HG02588 (cell line): ENCODE data around the gene GTF3C4.

Experiments used
- ATAC-seq: cut with Tn5 transposase; IDR thresholded peaks from one replicate; pipeline ENCODE4 v1.9.1; 2021; ENCODE audit warnings: mild to moderate bottlenecking, moderate library complexity; ENCODE audit not compliant: unreplicated experiment

GTF3C4 gene

GRCh38 chr9:132730054-132731033 is 60.1 kb downstream of the GTF3C4 start:
- no peak for ATAC-seq

- no peak for ATAC-seq
Measured at GRCh38 chr9:132731230-132731629, 61.0 kb downstream of the GTF3C4 start.

- ATAC-seq, result no peak
Measured at GRCh38 chr9:132732326-132733259, 62.3 kb downstream of the GTF3C4 start.

GRCh38 chr9:132733260-132733815 is 63.1 kb downstream of the GTF3C4 start:
- no peak for ATAC-seq

- ATAC-seq, result no peak
Measured at GRCh38 chr9:132739710-132740310, 69.5 kb downstream of the GTF3C4 start.

- no peak for ATAC-seq
Measured at GRCh38 chr9:132740526-132741309, 70.5 kb downstream of the GTF3C4 start.

- no peak for ATAC-seq
Measured at GRCh38 chr9:132742821-132743311, 72.6 kb downstream of the GTF3C4 start.

- no peak for ATAC-seq
Measured at GRCh38 chr9:132743931-132744479, 73.7 kb downstream of the GTF3C4 start.
